Liver (tissue), 3 donors: ENCODE measurements around the gene RGP1.

Experiments used
- ATF3 ChIP-seq: IDR thresholded peaks from 2 replicates; pipeline ENCODE4 v1.6.1; 2016; ENCODE audit warnings: antibody characterized with exemption
- CTCF ChIP-seq: fragments of 150-350 bp; IDR thresholded peaks from 2 replicates; pipeline ENCODE4 v1.5.1; 2017; ENCODE audit warnings: improper control_type of control experiment, low read depth, low read length; ENCODE audit not compliant: missing input control
- GABPA ChIP-seq, 2 donors: IDR thresholded peaks in 1 of 2; conservative IDR thresholded peaks in 1 of 2; 2 replicates each; pipeline ENCODE4 v1.6.1; 2016; ENCODE audit warnings: antibody characterized with exemption in 2 of 2, mild to moderate bottlenecking in 1 of 2, moderate library complexity in 1 of 2
- HNF4G ChIP-seq: IDR thresholded peaks from 2 replicates; pipeline ENCODE4 v1.6.1; 2016; ENCODE audit warnings: antibody characterized with exemption
- JUND ChIP-seq, 2 donors: IDR thresholded peaks; 2 replicates each; pipeline ENCODE4 v1.6.1; 2016; ENCODE audit warnings: antibody characterized with exemption in 2 of 2
- MAX ChIP-seq: IDR thresholded peaks from 2 replicates; pipeline ENCODE4 v1.6.1; 2016; ENCODE audit warnings: antibody characterized with exemption
- NR2F2 ChIP-seq: IDR thresholded peaks from 2 replicates; pipeline ENCODE4 v1.6.1; 2016; ENCODE audit warnings: antibody characterized with exemption
- REST ChIP-seq: IDR thresholded peaks from 2 replicates; pipeline ENCODE4 v1.6.1; 2016; ENCODE audit warnings: antibody characterized with exemption, mild to moderate bottlenecking
- RXRA ChIP-seq, 2 donors: IDR thresholded peaks; 2 replicates each; pipeline ENCODE4 v1.6.1; 2017 to 2018; ENCODE audit warnings: antibody characterized with exemption in 2 of 2, mild to moderate bottlenecking in 1 of 2
- SP1 ChIP-seq: IDR thresholded peaks from 2 replicates; pipeline ENCODE4 v1.6.1; 2018; ENCODE audit warnings: antibody characterized with exemption, mild to moderate bottlenecking
- TAF1 ChIP-seq: conservative IDR thresholded peaks from 2 replicates; pipeline ENCODE4 v1.6.1; 2016; ENCODE audit warnings: antibody characterized with exemption, mild to moderate bottlenecking
- YY1 ChIP-seq: IDR thresholded peaks from 2 replicates; pipeline ENCODE4 v1.6.1; 2016; ENCODE audit warnings: antibody characterized with exemption, mild to moderate bottlenecking
- ZBTB33 ChIP-seq: IDR thresholded peaks from 2 replicates; pipeline ENCODE4 v1.6.1; 2016; ENCODE audit warnings: antibody characterized with exemption
- donor health status: healthy.
- donor health status: healthy.

- no peak for TF ChIP-seq CTCF
- TF ChIP-seq ZBTB33: no peak
- TF ChIP-seq TAF1: no peak
- no peak for TF ChIP-seq REST
- TF ChIP-seq RXRA (IDR thresholded peaks at IDR 0.05): no peak
- no peak for TF ChIP-seq GABPA (IDR thresholded peaks at IDR 0.05 in 1 of 2, conservative IDR thresholded peaks at IDR 0.05 in 1 of 2)
- no peak for TF ChIP-seq ATF3
- no peak for TF ChIP-seq NR2F2
- TF ChIP-seq MAX: no peak
- no peak for TF ChIP-seq YY1
- no peak for TF ChIP-seq SP1
- TF ChIP-seq JUND (IDR thresholded peaks at IDR 0.05): no peak
- no peak for TF ChIP-seq HNF4G
Measured at GRCh38 chr9:35714579-35715252, 34.4 kb upstream of the RGP1 start.
